ENCODE measurements around the gene NAA35.

GRCh38 chr9:85971731-85972130, 30.8 kb downstream of the NAA35 start:
- TF ChIP-seq EZH2 (IDR thresholded peaks at IDR 0.05; ENCODE audit: borderline replicate concordance, low read length) (no peak), CTCF (conservative IDR thresholded peaks at IDR 0.05 in 1 of 2, IDR thresholded peaks at IDR 0.05 in 1 of 2; ENCODE audit: extremely low read depth in 1 of 2, insufficient read depth in 1 of 2, low read depth in 1 of 2, low read length in 2 of 2) (no peak)

Measured in mammary epithelial cell (primary cell).